HUDEP-2 (cell line): ENCODE results near the gene TANGO6.
"Not testable (repeated sequence)": the region's sequence is repeated elsewhere in the genome, so short reads cannot be mapped to it uniquely, and the experiment has no call there.

Source experiments
- DNase-seq, 76 experiments: peaks; one replicate each; lab custom pipeline; 2025; ENCODE audit not compliant: unreplicated experiment in 76 of 76; lab: John Stamatoyannopoulos, UW

TANGO6 gene

DNA sequence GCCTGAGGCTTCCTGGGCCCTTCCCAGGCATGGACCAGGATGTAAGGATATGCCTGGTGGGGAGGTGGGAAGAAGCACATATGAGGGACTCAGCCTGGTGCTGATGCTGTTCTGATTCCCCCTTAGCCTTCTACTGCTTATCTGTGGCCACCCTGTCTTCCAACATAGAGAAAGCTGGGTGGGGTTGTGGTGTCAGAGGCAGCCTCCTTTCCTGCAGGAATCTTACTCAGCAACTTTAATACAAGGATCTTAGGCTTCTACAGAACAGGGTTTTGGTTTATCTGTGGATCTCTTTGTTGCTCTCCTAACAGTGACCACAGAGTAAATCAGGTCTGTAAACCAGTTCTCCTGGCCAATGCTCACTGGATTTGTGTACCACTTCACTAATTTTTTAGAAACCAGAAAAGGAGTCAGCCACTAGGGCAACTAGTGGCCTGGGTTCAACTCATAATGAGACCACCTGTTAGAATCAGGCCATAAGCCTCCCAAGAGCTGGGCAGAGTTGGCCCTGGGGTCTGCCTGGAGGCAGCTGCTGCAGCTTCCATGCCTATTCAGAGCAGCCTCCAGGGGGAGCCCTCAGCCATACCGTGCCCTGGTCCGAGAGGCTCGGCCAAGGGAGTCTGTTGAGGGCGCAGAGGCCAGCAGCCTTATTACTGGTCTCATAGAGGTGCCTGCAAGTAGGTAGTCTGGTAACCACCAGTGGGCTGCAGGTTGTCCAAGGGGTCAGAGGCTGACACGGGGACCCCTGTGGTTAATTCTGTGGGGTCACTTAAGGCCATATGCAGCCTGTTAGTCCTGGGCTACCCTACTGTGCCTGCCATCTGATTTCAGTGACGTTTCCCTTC is 269.2 kb downstream of the TANGO6 start:
- peak in 50 of 76 experiments; percentile 4 to 70 (median 40) for DNase-seq

GRCh38 chr16:69113216-69113615 is 269.9 kb downstream of the TANGO6 start:
- no peak for DNase-seq

DNA sequence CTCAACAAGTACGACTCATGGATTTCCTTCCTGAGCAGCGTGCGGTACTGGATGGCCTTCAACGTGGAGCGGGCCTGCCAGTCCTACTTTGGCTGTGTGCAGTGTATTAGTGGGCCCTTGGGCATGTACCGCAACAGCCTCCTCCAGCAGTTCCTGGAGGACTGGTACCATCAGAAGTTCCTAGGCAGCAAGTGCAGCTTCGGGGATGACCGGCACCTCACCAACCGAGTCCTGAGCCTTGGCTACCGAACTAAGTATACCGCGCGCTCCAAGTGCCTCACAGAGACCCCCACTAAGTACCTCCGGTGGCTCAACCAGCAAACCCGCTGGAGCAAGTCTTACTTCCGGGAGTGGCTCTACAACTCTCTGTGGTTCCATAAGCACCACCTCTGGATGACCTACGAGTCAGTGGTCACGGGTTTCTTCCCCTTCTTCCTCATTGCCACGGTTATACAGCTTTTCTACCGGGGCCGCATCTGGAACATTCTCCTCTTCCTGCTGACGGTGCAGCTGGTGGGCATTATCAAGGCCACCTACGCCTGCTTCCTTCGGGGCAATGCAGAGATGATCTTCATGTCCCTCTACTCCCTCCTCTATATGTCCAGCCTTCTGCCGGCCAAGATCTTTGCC is 271.1 kb downstream of the TANGO6 start:
- no peak for DNase-seq

GRCh38 chr16:69114976-69115355 is 271.6 kb downstream of the TANGO6 start:
- DNase-seq: no peak

DNA sequence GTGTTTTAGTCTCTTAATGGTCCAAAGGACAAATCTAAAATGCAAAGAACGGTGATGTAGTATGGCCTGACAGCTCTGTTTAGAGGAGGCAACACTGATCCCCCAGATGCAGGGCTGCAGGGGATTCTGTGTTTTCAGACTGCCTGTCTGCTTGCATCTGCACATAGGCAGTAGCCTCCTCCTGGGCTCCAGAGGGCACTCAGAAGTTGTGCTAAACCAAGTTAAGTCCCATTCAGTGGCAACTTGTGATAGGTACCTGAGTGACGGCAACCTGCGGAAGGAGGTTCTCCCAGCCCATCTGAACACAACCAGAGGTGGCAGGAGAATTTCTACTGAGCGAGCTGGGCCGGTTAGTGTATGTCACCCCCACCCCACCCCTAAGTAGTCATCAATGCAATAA is 272.0 kb downstream of the TANGO6 start:
- no peak for DNase-seq

GRCh38 chr16:69115837-69116236 is 272.5 kb downstream of the TANGO6 start:
- no peak for DNase-seq

GRCh38 chr16:69116256-69116875 is 273.0 kb downstream of the TANGO6 start:
- DNase-seq: no peak

- DNase-seq: no peak
Measured at GRCh38 chr16:69116906-69117305, 273.6 kb downstream of the TANGO6 start.

DNA sequence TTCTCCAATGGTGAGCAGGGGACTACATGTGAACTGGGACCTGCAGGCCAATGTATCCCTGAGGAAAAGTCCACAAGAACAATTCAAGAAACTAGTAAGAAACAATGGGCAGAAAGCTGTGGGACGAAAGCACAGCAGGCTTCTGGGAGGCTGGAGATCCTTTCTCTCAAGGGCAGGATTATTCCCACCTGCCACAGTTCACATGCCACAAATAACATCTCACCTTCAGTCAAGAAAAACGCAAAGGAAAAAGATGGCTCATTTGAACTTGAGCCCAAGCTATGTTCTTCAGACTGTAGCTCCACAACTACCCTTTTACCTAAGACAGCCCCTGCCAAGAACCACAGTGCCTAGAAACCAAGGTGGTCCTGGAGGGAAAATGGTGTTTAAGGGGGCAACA is 275.1 kb downstream of the TANGO6 start:
- DNase-seq: no peak

DNA sequence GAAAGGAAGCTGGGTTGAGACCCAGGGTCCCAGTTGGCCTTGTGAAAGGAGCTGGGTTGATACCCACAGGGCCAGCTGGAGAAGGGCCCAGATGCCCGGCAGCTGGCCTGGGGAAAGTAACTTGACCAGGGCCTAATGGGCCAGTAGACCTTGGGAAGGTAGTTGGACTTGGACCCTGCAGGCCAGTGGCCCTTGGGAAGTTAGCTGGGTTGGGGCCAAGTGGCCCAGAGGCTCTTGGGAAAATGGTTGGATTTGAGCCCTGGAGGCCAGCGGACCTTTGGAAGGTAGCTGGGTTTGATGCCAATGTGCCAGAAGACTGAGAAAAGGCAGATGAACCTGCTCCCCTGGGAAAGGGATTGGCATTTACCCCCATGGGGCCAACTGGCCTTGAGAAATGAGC is 275.7 kb downstream of the TANGO6 start:
- DNase-seq: no peak

DNA sequence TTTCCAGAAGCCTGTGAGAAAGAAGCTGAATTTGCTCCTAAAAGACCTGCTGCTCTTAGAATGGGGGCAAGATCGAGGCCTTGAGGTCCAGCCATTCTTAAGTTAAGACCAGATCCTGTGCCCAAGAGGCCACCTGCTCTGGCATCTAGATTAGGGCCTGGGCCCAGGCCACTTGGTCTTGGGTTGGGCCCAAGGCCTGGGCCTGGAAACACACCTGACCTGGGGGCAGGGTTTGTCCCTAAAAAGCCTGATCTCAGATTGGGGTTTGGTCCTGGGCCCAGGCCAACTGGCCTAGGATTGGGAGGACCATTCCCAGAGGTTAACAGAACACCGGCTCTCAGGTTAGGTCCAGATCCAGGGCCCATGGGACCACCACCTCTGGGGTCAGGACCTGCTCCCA is 276.2 kb downstream of the TANGO6 start:
- DNase-seq: no peak

DNA sequence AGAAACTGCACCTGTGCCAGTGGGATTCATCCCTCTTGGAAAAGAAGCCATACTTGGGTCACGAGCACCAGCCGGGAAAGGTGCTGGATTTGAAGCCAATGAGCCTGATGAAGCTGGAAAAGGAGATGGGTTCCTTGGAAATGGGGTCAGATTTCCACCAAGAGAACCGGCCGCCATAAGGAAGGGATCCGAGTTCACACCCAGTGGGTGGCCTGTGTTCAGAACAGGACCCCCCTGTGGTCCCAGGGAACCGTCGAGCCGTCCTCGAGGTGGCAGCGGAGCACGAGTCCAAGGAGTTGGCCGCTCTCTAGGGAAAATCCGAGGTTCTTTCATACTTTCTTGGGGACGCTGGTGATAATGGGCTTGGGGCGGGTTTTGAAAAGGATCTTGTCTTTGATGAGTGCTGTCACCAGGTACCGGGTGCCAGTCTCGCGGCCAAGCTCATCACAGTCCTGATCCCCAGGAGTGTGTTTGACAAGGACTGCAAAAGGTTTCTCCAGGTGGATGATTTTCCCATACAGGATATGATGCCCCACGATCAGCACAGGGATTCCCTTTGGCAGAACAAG is 276.8 kb downstream of the TANGO6 start:
- DNase-seq: no peak

DNA sequence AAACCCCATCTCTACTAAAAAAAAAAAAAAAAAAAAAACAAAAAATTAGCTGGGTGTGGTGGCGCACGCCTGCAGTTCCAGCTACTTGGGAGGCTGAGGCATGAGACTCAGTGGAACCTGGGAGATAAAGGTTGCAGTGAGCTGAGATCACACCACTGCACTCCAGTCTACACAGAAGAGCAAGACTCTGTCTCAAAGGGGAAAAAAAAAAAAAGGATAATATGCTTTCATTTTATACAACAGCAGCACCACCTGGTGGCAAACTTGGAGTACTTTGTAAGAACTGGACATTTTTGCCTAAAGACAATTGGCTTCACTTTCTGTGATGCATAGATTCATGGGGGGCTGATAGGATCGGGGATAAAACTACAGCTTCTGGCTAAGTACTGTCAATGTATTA is 280.6 kb downstream of the TANGO6 start:
- peak in 48 of 76 experiments; percentile 3 to 73 (median 36) for DNase-seq

DNA sequence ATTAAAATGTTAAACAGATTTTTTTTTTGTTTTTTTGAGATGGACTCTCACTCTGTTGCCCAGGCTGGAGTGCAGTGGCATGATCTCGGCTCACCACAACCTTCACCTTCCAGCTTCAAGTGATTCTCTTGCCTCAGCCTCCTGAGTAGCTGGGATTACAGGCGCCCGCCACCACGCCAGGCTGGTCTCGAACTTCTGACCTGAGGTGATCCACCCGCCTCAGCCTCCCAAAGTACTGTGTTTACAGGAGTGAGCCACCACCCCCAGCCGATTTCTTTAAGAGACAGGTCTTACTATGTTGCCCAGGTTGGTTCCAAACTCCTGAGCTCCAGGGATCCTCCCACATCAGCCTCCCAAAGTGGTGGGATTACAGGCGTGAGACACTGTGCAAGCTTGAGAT is 281.1 kb downstream of the TANGO6 start:
- DNase-seq: not testable (repeated sequence)

DNA sequence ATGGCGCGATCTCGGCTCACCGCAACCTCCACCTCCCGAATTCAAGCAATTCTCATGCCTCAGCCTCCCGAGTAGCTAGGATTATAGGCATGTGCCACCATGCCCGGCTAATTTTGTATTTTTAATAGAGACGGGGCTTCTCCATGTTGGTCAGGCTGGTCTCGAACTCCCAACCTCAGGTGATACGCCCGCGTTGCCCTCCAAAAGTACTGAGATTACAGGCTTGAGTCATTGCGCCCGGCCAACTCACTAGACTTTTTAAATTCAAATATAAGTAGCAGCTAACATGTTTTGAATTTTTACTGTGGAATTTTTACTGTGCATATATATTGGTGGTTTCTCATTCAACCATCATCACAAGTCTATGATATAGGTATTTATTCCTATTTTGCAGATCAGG is 281.6 kb downstream of the TANGO6 start:
- DNase-seq: not testable (repeated sequence)

DNA sequence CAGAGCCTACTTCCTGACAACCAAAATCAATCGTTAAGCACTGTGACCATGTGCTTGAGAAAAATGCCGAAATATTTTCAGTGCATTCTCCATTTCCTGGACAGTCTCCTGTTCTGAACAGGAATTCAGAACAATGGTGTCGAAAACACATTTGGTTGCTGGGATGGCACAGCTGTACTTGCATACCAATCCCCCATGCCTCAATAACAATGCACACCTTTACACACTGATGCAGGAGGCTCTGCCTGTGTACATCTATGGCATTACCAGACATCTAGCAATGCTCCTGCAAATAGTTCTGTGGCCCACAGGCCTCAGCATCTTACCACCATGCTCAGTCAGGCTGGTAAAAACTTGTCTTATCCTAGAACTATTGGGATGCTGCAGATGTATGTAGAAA is 282.9 kb downstream of the TANGO6 start:
- DNase-seq: no peak

DNA sequence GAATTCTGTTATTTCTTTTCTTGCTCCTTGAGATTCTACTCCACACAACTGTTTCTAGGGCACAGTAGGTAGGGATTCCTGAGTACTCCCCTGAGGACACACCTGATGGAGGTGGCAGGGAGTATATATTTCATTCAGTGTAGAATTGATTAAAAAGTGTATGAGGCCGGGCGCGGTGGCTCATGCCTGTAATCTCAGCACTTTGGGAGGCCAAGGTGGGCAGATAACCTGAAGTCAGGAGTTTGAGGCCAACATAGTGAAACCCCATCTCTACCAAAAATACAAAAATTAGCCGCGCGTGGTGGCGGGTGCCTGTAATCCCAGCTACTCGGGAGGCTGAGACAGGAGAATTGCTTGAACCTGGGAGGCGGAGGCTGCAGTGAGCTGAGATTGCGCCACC is 283.5 kb downstream of the TANGO6 start:
- DNase-seq: not testable (repeated sequence)

- no peak for DNase-seq
Measured at GRCh38 chr16:69127966-69128510, 284.7 kb downstream of the TANGO6 start.

GRCh38 chr16:69130461-69130860 is 287.1 kb downstream of the TANGO6 start:
- DNase-seq: no peak

GRCh38 chr16:69131167-69131838 is 288.0 kb downstream of the TANGO6 start:
- DNase-seq: peak in 3 of 76 experiments; percentile 3 to 20 (median 7)
